ENCODE measurements around the gene FYN. TPM values are rescaled to one million over a fixed set of nuclear protein-coding genes. Genes with fewer than 3 reads are reported as not detected.

The FYN gene
- total RNA-seq, 1 experiment from 2014 or later: 34.3 TPM

- POLR2A ChIA-PET (ENCODE audit: low non-redundant PET): no interaction called here
- no peaks in the 10 kb centered on the region for H3K4me1 ChIP-seq (ENCODE audit: insufficient read depth, low read length, poor library complexity, severe bottlenecking)
- no peaks in the 10 kb centered on the region for H3K27me3 ChIP-seq (replicated peaks; ENCODE audit: insufficient read depth, low read depth, low read length, poor library complexity)
- intact Hi-C loops (cut with micrococcal nuclease; ENCODE audit: unreplicated experiment): no loop called here
- no peak for DNase-seq (ENCODE audit: low spot score)
- H3K27ac ChIP-seq (ENCODE audit: low read depth, low read length, poor library complexity, severe bottlenecking): no peak overlapping the region
- no peak overlapping the region for H3K4me3 ChIP-seq (ENCODE audit: low read depth, low read length, poor library complexity, severe bottlenecking)
- H3K36me3 ChIP-seq (ENCODE audit: insufficient read depth, low read length, poor library complexity, severe bottlenecking): no peaks in the 10 kb centered on the region
- CTCF ChIA-PET: no interaction called here
- no peaks in the 10 kb centered on the region for H3K9me3 ChIP-seq (ENCODE audit: low read depth, low read length, poor library complexity, severe bottlenecking)
- TF ChIP-seq EZH2 (IDR thresholded peaks at IDR 0.05; ENCODE audit: borderline replicate concordance, low read depth, low read length, poor library complexity, severe bottlenecking) (no peak), CTCF (conservative IDR thresholded peaks at IDR 0.05; ENCODE audit: low read depth, low read length) (no peak)
- no TSS peak for BruUV-seq (replicated peaks)
Observed at GRCh38 chr6:111846066-111846465, 27.2 kb downstream of the FYN start.

- Histone ChIP-seq H3K4me3 (ENCODE audit: low read depth, low read length, poor library complexity, severe bottlenecking) (no peak overlapping the region), H3K4me1 (ENCODE audit: insufficient read depth, low read length, poor library complexity, severe bottlenecking) (no peaks in the 10 kb centered on the region), H3K9me3 (ENCODE audit: low read depth, low read length, poor library complexity, severe bottlenecking) (no peaks in the 10 kb centered on the region), H3K27me3 (replicated peaks; ENCODE audit: insufficient read depth, low read depth, low read length, poor library complexity) (no peaks in the 10 kb centered on the region), H3K27ac (ENCODE audit: low read depth, low read length, poor library complexity, severe bottlenecking) (no peak overlapping the region), H3K36me3 (ENCODE audit: insufficient read depth, low read length, poor library complexity, severe bottlenecking) (no peaks in the 10 kb centered on the region)
- intact Hi-C loops (cut with micrococcal nuclease; ENCODE audit: unreplicated experiment): no loop called here
- TF ChIP-seq CTCF (conservative IDR thresholded peaks at IDR 0.05; ENCODE audit: low read depth, low read length): no peak
- TF ChIP-seq EZH2 (IDR thresholded peaks at IDR 0.05; ENCODE audit: borderline replicate concordance, low read depth, low read length, poor library complexity, severe bottlenecking): no peak
- ChIA-PET CTCF (no interaction called here), POLR2A (ENCODE audit: low non-redundant PET) (no interaction called here)
- BruUV-seq (replicated peaks): no TSS peak
- no peak for DNase-seq (ENCODE audit: low spot score)
Observed at GRCh38 chr6:111845441-111845871, 27.8 kb downstream of the FYN start.

GRCh38 chr6:111844921-111845320, 28.3 kb downstream of the FYN start:
- Histone ChIP-seq H3K4me3 (ENCODE audit: low read depth, low read length, poor library complexity, severe bottlenecking) (no peak overlapping the region), H3K27me3 (replicated peaks; ENCODE audit: insufficient read depth, low read depth, low read length, poor library complexity) (no peaks in the 10 kb centered on the region), H3K36me3 (ENCODE audit: insufficient read depth, low read length, poor library complexity, severe bottlenecking) (no peaks in the 10 kb centered on the region), H3K4me1 (ENCODE audit: insufficient read depth, low read length, poor library complexity, severe bottlenecking) (no peaks in the 10 kb centered on the region), H3K27ac (ENCODE audit: low read depth, low read length, poor library complexity, severe bottlenecking) (no peak overlapping the region), H3K9me3 (ENCODE audit: low read depth, low read length, poor library complexity, severe bottlenecking) (no peaks in the 10 kb centered on the region)
- CTCF ChIA-PET: no interaction called here
- DNase-seq (ENCODE audit: low spot score): no peak
- BruUV-seq (replicated peaks): no TSS peak
- POLR2A ChIA-PET (ENCODE audit: low non-redundant PET): no interaction called here
- intact Hi-C loops (cut with micrococcal nuclease; ENCODE audit: unreplicated experiment): no loop called here
- TF ChIP-seq CTCF (conservative IDR thresholded peaks at IDR 0.05; ENCODE audit: low read depth, low read length) (no peak), EZH2 (IDR thresholded peaks at IDR 0.05; ENCODE audit: borderline replicate concordance, low read depth, low read length, poor library complexity, severe bottlenecking) (no peak)
